Tibial nerve (tissue), 4 donors: Measurements from ENCODE around the gene EGFLAM. TPM values are rescaled to one million over a fixed set of nuclear protein-coding genes. Genes with fewer than 3 reads are reported as not detected.

Experiments used
- DNase-seq, 2 donors: peaks; one replicate each; pipeline ENCODE4 v3.0.0-alpha.2; 2019; ENCODE audit warnings: low spot score in 2 of 2
- H3K27ac ChIP-seq, 4 donors: fragments of 200-600 bp; sonication (generic) in 3 of 4; one replicate each; pipeline ENCODE4 v1.5.1; 2017 to 2019; ENCODE audit warnings: mild to moderate bottlenecking in 1 of 4
- H3K27me3 ChIP-seq, 2 donors: fragments of 200-600 bp; sonication (generic) in 1 of 2; one replicate each; pipeline versions ENCODE4 v1.5.1 to v1.6.0; 2017 to 2019
- H3K36me3 ChIP-seq, 3 donors: fragments of 200-600 bp; sonication (generic); one replicate each; pipeline ENCODE4 v1.5.1; 2018 to 2019
- H3K4me1 ChIP-seq, 4 donors: fragments of 200-600 bp; sonication (generic) in 3 of 4; one replicate each; pipeline ENCODE4 v1.5.1; 2017 to 2019
- H3K4me3 ChIP-seq, 4 donors: fragments of 200-600 bp; sonication (generic) in 3 of 4; one replicate each; pipeline ENCODE4 v1.5.1; 2017 to 2019; ENCODE audit warnings: mild to moderate bottlenecking in 1 of 4, moderate library complexity in 1 of 4
- H3K9me3 ChIP-seq, 4 donors: fragments of 200-600 bp; sonication (generic) in 3 of 4; one replicate each; pipeline ENCODE4 v1.5.1; 2017 to 2019
- CTCF ChIP-seq, 5 experiments: fragments of 200-600 bp in 3 of 5; fragments of 450-650 bp in 2 of 5; sonication (generic) in 3 of 5; IDR thresholded peaks; one replicate each; pipeline ENCODE4 v1.5.1; 2016 to 2019; ENCODE audit warnings: antibody characterized with exemption in 5 of 5, mild to moderate bottlenecking in 3 of 5, moderate library complexity in 2 of 5
- EP300 ChIP-seq, 2 donors: sonication (generic); formaldehyde crosslinking; IDR thresholded peaks; one replicate each; pipeline ENCODE4 v1.6.1; 2017; ENCODE audit warnings: antibody characterized with exemption in 2 of 2, mild to moderate bottlenecking in 1 of 2
- POLR2A ChIP-seq, 2 donors: fragments of 450-650 bp; IDR thresholded peaks; one replicate each; pipeline ENCODE4 v1.6.1; 2017; ENCODE audit warnings: antibody characterized with exemption in 2 of 2, mild to moderate bottlenecking in 2 of 2, moderate library complexity in 2 of 2
- WGBS, 2 donors: methylation state at CpG; one replicate each; pipeline ENCODE4 v1.1.5; 2018; 5-methylcytosine and 5-hydroxymethylcytosine counted together
- total RNA-seq, 4 donors: library from RNA; depleted of rRNA; stranded (reverse); fragments of >200 nt; gene quantifications; one replicate each; pipeline ENCODE4 v1.1.0, GENCODE V29; 2016

EGFLAM gene
- total RNA-seq, 4 donors from 2014 or later = 18.4 to 64.5 (median 51.1) TPM

GRCh38 chr5:38263983-38264382 lies 5.6 kb downstream of the EGFLAM start:
- H3K27me3 ChIP-seq = no peaks in the 10 kb centered on the region
- whole genome bisulfite sequencing, 2 donors = 41 to 44% methylated on average over 6 of the region's 6 CpGs
- H3K4me1 ChIP-seq = peaks cover 0 to 12% (median 0%) of the 10 kb centered on the region in 4 donors

DNA sequence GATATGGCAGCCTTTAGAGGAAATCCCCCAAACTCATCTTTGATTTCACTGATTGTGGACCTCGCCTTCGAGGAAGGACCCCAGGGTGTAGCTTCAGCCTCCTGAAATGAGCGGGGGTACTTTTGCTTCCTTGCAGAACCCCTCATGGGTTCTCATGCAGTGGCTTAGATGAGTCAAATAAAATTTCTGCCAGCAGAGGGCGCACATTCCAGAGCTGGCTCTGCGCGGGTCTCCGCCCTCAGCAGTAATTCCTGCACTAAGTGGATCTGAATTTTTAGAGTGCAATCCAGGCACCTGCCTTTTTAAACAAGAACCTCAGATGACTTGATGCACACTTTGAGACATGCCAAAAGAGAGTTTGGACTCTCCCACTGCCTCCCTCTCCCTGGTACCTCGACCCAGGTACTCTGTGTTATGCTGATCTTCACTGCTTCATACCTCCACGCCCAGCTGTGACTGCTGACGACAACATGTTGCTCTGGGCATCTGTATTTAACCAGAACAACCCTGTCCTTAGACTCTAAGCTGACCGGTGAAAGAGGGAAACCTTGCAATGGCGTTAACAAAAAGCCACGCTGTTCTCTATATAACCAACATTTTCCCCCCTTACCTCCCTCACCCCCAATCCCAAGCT lies 7.3 kb downstream of the EGFLAM start:
- Histone ChIP-seq H3K4me1 (peaks cover 0 to 10% (median 0%) of the 10 kb centered on the region in 4 donors), H3K27me3 (no peaks in the 10 kb centered on the region), H3K9me3 (no peaks in the 10 kb centered on the region), H3K4me3 (no peak overlapping the region), H3K36me3 (no peaks in the 10 kb centered on the region), H3K27ac (no peak overlapping the region)
- TF ChIP-seq POLR2A (IDR thresholded peaks at IDR 0.05) = no peak
- peak; percentile 51 to 85 (median 71) for TF ChIP-seq CTCF (IDR thresholded peaks at IDR 0.05)
- 32 to 34% methylated on average over 13 of the region's 13 CpGs for whole genome bisulfite sequencing, 2 donors
- DNase-seq = peak; percentile 48 to 86

More at GRCh38 chr5:38263983-38264382, 5.6 kb downstream of the EGFLAM start:
- H3K27ac ChIP-seq = no peak overlapping the region
- no peak for DNase-seq
- TF ChIP-seq EP300 (IDR thresholded peaks at IDR 0.05) = no peak
- no peak for TF ChIP-seq POLR2A (IDR thresholded peaks at IDR 0.05)
- no peak for TF ChIP-seq CTCF (IDR thresholded peaks at IDR 0.05)
- no peak overlapping the region for H3K4me3 ChIP-seq
- no peaks in the 10 kb centered on the region for H3K36me3 ChIP-seq
- no peaks in the 10 kb centered on the region for H3K9me3 ChIP-seq

GRCh38 chr5:38267372-38267771 lies 9.0 kb downstream of the EGFLAM start:
- Histone ChIP-seq H3K9me3 (no peaks in the 10 kb centered on the region), H3K4me3 (no peak overlapping the region), H3K27ac (no peak overlapping the region), H3K27me3 (no peaks in the 10 kb centered on the region), H3K4me1 (peaks cover 0 to 10% (median 0%) of the 10 kb centered on the region in 4 donors), H3K36me3 (no peaks in the 10 kb centered on the region)
- TF ChIP-seq POLR2A (IDR thresholded peaks at IDR 0.05) (no peak), CTCF (IDR thresholded peaks at IDR 0.05) (no peak), EP300 (IDR thresholded peaks at IDR 0.05) (no peak)
- 85 to 89% methylated on average over 2 of the region's 2 CpGs for WGBS, 2 donors
- no peak for DNase-seq

GRCh38 chr5:38273626-38274025 lies 15.3 kb downstream of the EGFLAM start:
- no peaks in the 10 kb centered on the region for H3K36me3 ChIP-seq
- H3K4me3 ChIP-seq = no peak overlapping the region
- no peak for TF ChIP-seq EP300 (IDR thresholded peaks at IDR 0.05)
- TF ChIP-seq POLR2A (IDR thresholded peaks at IDR 0.05) = no peak
- TF ChIP-seq CTCF (IDR thresholded peaks at IDR 0.05) = no peak
- 96 to 99% methylated on average over 3 of the region's 3 CpGs for WGBS, 2 donors
- H3K27ac ChIP-seq = no peak overlapping the region
- DNase-seq = no peak
- H3K9me3 ChIP-seq = peaks cover 0 to 23% (median 11%) of the 10 kb centered on the region in 4 donors
- H3K27me3 ChIP-seq = no peaks in the 10 kb centered on the region
- no peaks in the 10 kb centered on the region for H3K4me1 ChIP-seq

GRCh38 chr5:38274370-38274769 lies 16.0 kb downstream of the EGFLAM start:
- H3K4me3 ChIP-seq = no peak overlapping the region

More at GRCh38 chr5:38274370-38274769, 16.0 kb downstream of the EGFLAM start:
- Histone ChIP-seq H3K9me3 (peaks cover 0 to 23% (median 11%) of the 10 kb centered on the region in 4 donors), H3K36me3 (no peaks in the 10 kb centered on the region), H3K27ac (no peak overlapping the region), H3K27me3 (no peaks in the 10 kb centered on the region), H3K4me1 (no peaks in the 10 kb centered on the region)
- no peak for TF ChIP-seq EP300 (IDR thresholded peaks at IDR 0.05)
- no peak for TF ChIP-seq CTCF (IDR thresholded peaks at IDR 0.05)
- no peak for TF ChIP-seq POLR2A (IDR thresholded peaks at IDR 0.05)
- no peak for DNase-seq
- 94 to 96% methylated on average over 1 of the region's 1 CpG for WGBS, 2 donors
